Upper lobe of right lung (tissue), 1 donor: ENCODE results near the gene ITLN1. TPM values are rescaled to one million over a fixed set of nuclear protein-coding genes. Genes with fewer than 3 reads are reported as not detected.
A peak's percentile ranks its signal among the peaks of the same experiment; 100 is the strongest.
"Not testable (repeated sequence)": the region's sequence is repeated elsewhere in the genome, so short reads cannot be mapped to it uniquely, and the experiment has no call there.

Source experiments
- ATAC-seq: fragments of 200-7000 bp; cut with Tn5 transposase; one replicate; pipeline ENCODE4 v1.9.1; 2020; ENCODE audit warnings: mild to moderate bottlenecking, moderate library complexity
- DNase-seq: peaks from one replicate; pipeline ENCODE4 v3.0.0-alpha.2; 2020
- H3K27ac ChIP-seq: fragments of 200-600 bp; one replicate; pipeline ENCODE4 v1.8.0; 2022
- H3K27me3 ChIP-seq: fragments of 200-600 bp; one replicate; pipeline ENCODE4 v1.8.0; 2022; ENCODE audit warnings: mild to moderate bottlenecking
- H3K36me3 ChIP-seq: fragments of 200-600 bp; one replicate; pipeline ENCODE4 v1.8.0; 2022
- H3K4me1 ChIP-seq: fragments of 200-600 bp; one replicate; pipeline ENCODE4 v1.8.0; 2022
- H3K4me3 ChIP-seq: fragments of 200-600 bp; one replicate; pipeline ENCODE4 v1.8.0; 2022; ENCODE audit warnings: mild to moderate bottlenecking
- H3K9me3 ChIP-seq: fragments of 200-600 bp; one replicate; pipeline ENCODE4 v1.8.0; 2022
- CTCF ChIP-seq: fragments of 200-600 bp; IDR thresholded peaks from one replicate; pipeline ENCODE4 v1.8.0; 2022; ENCODE audit warnings: antibody characterized with exemption
- intact Hi-C: fragments of 100-400 bp; cut with DNase I; formaldehyde crosslinking; loops from one replicate; pipeline ENCODE4 v1.11.0; 2022
- long read RNA-seq: library from polyadenylated mRNA; unstranded; transcript quantifications from one replicate; pipeline ENCODE4 v2.0.0, GENCODE V29; 2021
- total RNA-seq: library from RNA; stranded (reverse); fragmentation: NEBNext Ultra II Directional; extraction: Animal tissue kit (Norgen Biotek cat#: 25700); gene quantifications from one replicate; pipeline ENCODE4 v1.2.1, GENCODE V29; 2021
- donor health status: DM: no; HTN: yes; CAD: no; lungs with severe emphysema.

Gene ITLN1
- total RNA-seq, result 295 TPM
- long read RNA-seq, transcript ITLN1-201 (8 exons, 1,183 nt), result major isoform, 213 of 232 reads
- long read RNA-seq, partial matches to known transcripts, result 14 of 232 reads
- long read RNA-seq, other reads (novel, unspliced or antisense), result 5 of 232 reads

GRCh38 chr1:160885042-160885441 lies at the start of gene ITLN1:
Gene ITLN1, minus strand, starts transcription at chr1:160885180. Its CDS starts 303 bp downstream, at chr1:160884877.
- intact Hi-C loops, result no loop called here
- DNase-seq, result no peak
- no peak for TF ChIP-seq CTCF
- Histone ChIP-seq H3K27me3 (no peaks in the 10 kb centered on the region), H3K9me3 (no peaks in the 10 kb centered on the region), H3K4me3 (no peak within 1 kb of the TSS), H3K36me3 (no peaks in the 10 kb centered on the region), H3K27ac (no peak within 1 kb of the TSS), H3K4me1 (no peaks in the 10 kb centered on the region)
- ATAC-seq, result no peak

- DNase-seq, H3K4me1 ChIP-seq, H3K4me3 ChIP-seq, H3K27ac ChIP-seq, H3K36me3 ChIP-seq, H3K27me3 ChIP-seq, H3K9me3 ChIP-seq, ATAC-seq, intact Hi-C loops: not testable (repeated sequence)
Measured at GRCh38 chr1:160933305-160933704, 48.3 kb upstream of the ITLN1 start.

GRCh38 chr1:160925652-160926244 lies 40.8 kb upstream of the ITLN1 start:
- Histone ChIP-seq H3K27me3 (no peaks in the 10 kb centered on the region), H3K27ac (no peak overlapping the region), H3K4me1 (no peaks in the 10 kb centered on the region), H3K9me3 (no peaks in the 10 kb centered on the region), H3K4me3 (no peak overlapping the region), H3K36me3 (no peaks in the 10 kb centered on the region)
- DNase-seq (no peak), ATAC-seq (no peak)
- TF ChIP-seq CTCF, result no peak
- intact Hi-C loops, result no loop called here

GRCh38 chr1:160924791-160925651 lies 40.0 kb upstream of the ITLN1 start:
- H3K27me3 ChIP-seq, result no peaks in the 10 kb centered on the region
- H3K4me3 ChIP-seq, result no peak overlapping the region
- intact Hi-C loops, result no loop called here
- H3K9me3 ChIP-seq, result no peaks in the 10 kb centered on the region
- ATAC-seq (peak; percentile 42), DNase-seq (no peak)
- TF ChIP-seq CTCF, result no peak
- H3K4me1 ChIP-seq, result no peaks in the 10 kb centered on the region
- H3K27ac ChIP-seq, result no peak overlapping the region
- no peaks in the 10 kb centered on the region for H3K36me3 ChIP-seq

GRCh38 chr1:160916666-160917065 lies 31.7 kb upstream of the ITLN1 start:
- Histone ChIP-seq H3K4me1 (peaks cover 6% of the 10 kb centered on the region), H3K4me3 (no peak overlapping the region), H3K9me3 (no peaks in the 10 kb centered on the region), H3K27ac (no peak overlapping the region), H3K27me3 (no peaks in the 10 kb centered on the region), H3K36me3 (no peaks in the 10 kb centered on the region)
- ATAC-seq (no peak), DNase-seq (no peak)
- no peak for TF ChIP-seq CTCF
- intact Hi-C loops, result no loop called here

- H3K27ac ChIP-seq, H3K36me3 ChIP-seq, DNase-seq, intact Hi-C loops, H3K4me3 ChIP-seq, H3K4me1 ChIP-seq, H3K27me3 ChIP-seq, H3K9me3 ChIP-seq: not testable (repeated sequence)
- peak; percentile 58 for ATAC-seq
Measured at GRCh38 chr1:160913229-160913628, 28.2 kb upstream of the ITLN1 start.
